HepG2 (cell line): ENCODE results near the gene TUT7.

ENCODE experiments used
- FOXM1 ChIP-seq: sonication (generic); formaldehyde crosslinking; IDR thresholded peaks from 2 replicates; pipeline ENCODE4 v1.5.0; 2020; ENCODE audit warnings: missing genetic modification reagents
- HMG20B ChIP-seq: conservative IDR thresholded peaks from 2 replicates; pipeline ENCODE4 v1.6.1; 2016; ENCODE audit warnings: missing genetic modification reagents, missing compliant biosample characterization
- NFE2L1 ChIP-seq: sonication (generic); formaldehyde crosslinking; IDR thresholded peaks from 2 replicates; pipeline ENCODE4 v1.4.0; 2020; ENCODE audit warnings: missing genetic modification reagents, mild to moderate bottlenecking, borderline replicate concordance
- NR1H2 ChIP-seq: sonication (generic); formaldehyde crosslinking; IDR thresholded peaks from 2 replicates; pipeline ENCODE4 v1.8.1; 2022; ENCODE audit warnings: low read depth, missing genetic modification reagents, borderline replicate concordance
- POLR2AphosphoS5 ChIP-seq: IDR thresholded peaks from 2 replicates; pipeline ENCODE4 v1.6.1; 2012; ENCODE audit warnings: low read depth, low read length
- U2AF2 ChIP-seq: fragments of 200-400 bp; formaldehyde crosslinking; IDR thresholded peaks from 2 replicates; pipeline ENCODE4 v1.6.1; 2017; ENCODE audit warnings: low read depth, mild to moderate bottlenecking, low read length
- ZNF274 ChIP-seq: sonication (generic); formaldehyde crosslinking; IDR thresholded peaks from 2 replicates; pipeline ENCODE4 v1.5.1; 2020; ENCODE audit warnings: mild to moderate bottlenecking, missing genetic modification reagents
- ZNF569 ChIP-seq: sonication (generic); formaldehyde crosslinking; IDR thresholded peaks from 2 replicates; pipeline ENCODE4 v1.5.0; 2020; ENCODE audit warnings: mild to moderate bottlenecking, missing genetic modification reagents, moderate library complexity, borderline replicate concordance
- TF ChIP-seq, protein P1 (sequence below): sonication (generic); formaldehyde crosslinking; IDR thresholded peaks from 2 replicates; pipeline ENCODE4 v1.5.0; 2020; ENCODE audit warnings: mild to moderate bottlenecking, missing genetic modification reagents, moderate library complexity

DNA sequence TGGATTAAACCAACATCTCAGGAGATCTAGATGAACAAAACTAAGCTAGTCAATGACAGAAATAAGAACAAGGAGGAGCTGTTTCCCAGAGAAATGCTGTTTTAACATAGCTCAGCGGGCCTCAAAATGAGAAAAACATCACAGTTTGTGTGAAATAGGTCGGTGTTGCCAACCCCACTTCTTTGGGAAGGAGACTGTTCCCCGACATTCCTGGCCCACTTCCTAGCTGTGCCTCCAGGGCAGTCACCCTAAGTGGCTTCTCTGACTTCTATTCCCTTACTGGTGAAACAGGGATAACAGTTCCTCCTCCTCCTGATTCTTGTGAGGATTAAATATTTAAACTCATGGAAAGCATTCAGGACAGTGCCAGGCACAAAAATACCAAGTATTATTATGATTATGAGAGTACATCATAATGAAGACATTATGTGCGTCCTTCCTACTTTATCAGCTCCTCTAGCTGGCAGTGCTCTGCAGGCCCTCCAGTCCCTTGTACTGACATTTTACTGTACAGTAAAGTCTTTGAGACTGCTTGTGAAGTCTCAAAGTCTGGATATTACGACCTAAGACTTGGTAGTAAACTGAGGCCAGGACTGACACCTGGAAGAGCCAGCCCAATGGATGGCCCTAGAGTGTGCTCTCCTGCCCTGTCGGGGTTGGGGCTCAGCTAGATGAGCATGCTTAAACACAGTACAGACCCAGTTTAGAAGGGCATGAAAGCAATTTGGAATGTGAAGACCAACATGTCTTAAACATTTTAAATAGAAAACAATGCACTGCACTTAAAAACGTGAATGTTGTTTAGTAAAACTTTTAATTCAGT is 79.2 kb downstream of the TUT7 start:
- TF ChIP-seq U2AF2 (no peak), HMG20B (CRISPR knock-in tag) (no peak), ZNF569 (no peak), FOXM1 (CRISPR knock-in tag) (no peak), ZNF274 (CRISPR knock-in tag) (no peak), NFE2L1 (CRISPR knock-in tag) (no peak), POLR2AphosphoS5 (no peak), NR1H2 (CRISPR knock-in tag) (no peak)
- TF ChIP-seq, protein P1, sequence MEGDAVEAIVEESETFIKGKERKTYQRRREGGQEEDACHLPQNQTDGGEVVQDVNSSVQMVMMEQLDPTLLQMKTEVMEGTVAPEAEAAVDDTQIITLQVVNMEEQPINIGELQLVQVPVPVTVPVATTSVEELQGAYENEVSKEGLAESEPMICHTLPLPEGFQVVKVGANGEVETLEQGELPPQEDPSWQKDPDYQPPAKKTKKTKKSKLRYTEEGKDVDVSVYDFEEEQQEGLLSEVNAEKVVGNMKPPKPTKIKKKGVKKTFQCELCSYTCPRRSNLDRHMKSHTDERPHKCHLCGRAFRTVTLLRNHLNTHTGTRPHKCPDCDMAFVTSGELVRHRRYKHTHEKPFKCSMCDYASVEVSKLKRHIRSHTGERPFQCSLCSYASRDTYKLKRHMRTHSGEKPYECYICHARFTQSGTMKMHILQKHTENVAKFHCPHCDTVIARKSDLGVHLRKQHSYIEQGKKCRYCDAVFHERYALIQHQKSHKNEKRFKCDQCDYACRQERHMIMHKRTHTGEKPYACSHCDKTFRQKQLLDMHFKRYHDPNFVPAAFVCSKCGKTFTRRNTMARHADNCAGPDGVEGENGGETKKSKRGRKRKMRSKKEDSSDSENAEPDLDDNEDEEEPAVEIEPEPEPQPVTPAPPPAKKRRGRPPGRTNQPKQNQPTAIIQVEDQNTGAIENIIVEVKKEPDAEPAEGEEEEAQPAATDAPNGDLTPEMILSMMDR (CRISPR knock-in tag) = no peak
